Hepatocyte (in vitro differentiated cells): ENCODE measurements around the gene MAGI2. TPM values are rescaled to one million over a fixed set of nuclear protein-coding genes. Genes with fewer than 3 reads are reported as not detected.

ENCODE experiments used
- DNase-seq: peaks from one replicate; pipeline ENCODE4 v3.0.0-alpha.2; 2016; ENCODE audit warnings: low spot score
- H2AFZ ChIP-seq: fragments of 200-600 bp; sonication (generic); 2 replicates; pipeline ENCODE4 v1.6.0; 2016; ENCODE audit warnings: antibody characterized with exemption, mild to moderate bottlenecking
- H3K27ac ChIP-seq: fragments of 200-600 bp; sonication (generic); 2 replicates; pipeline ENCODE4 v1.5.1; 2016; ENCODE audit warnings: mild to moderate bottlenecking
- H3K27me3 ChIP-seq: fragments of 200-600 bp; sonication (generic); 2 replicates; pipeline ENCODE4 v1.6.1; 2016
- H3K36me3 ChIP-seq: fragments of 200-600 bp; sonication (generic); replicated peaks from 2 replicates; pipeline ENCODE4 v1.5.1; 2016; ENCODE audit warnings: low read depth; ENCODE audit not compliant: insufficient read depth
- H3K4me1 ChIP-seq: fragments of 200-600 bp; sonication (generic); 2 replicates; pipeline ENCODE4 v1.5.1; 2016; ENCODE audit warnings: mild to moderate bottlenecking, moderate library complexity; ENCODE audit not compliant: insufficient read depth
- H3K4me2 ChIP-seq: fragments of 200-600 bp; sonication (generic); 2 replicates; pipeline ENCODE4 v1.6.0; 2016
- H3K4me3 ChIP-seq: fragments of 200-600 bp; sonication (generic); 2 replicates; pipeline ENCODE4 v1.5.1; 2016; ENCODE audit warnings: mild to moderate bottlenecking
- H3K79me2 ChIP-seq: fragments of 200-600 bp; sonication (generic); 2 replicates; pipeline ENCODE4 v1.6.0; 2017; ENCODE audit warnings: mild to moderate bottlenecking
- H3K9me2 ChIP-seq: fragments of 200-600 bp; sonication (generic); replicated peaks from 2 replicates; pipeline ENCODE4 v1.6.0; 2017; ENCODE audit warnings: mild to moderate bottlenecking; ENCODE audit not compliant: insufficient read depth
- H3K9me3 ChIP-seq: fragments of 200-600 bp; sonication (generic); 2 replicates; pipeline ENCODE4 v1.5.1; 2016; ENCODE audit warnings: low read depth, mild to moderate bottlenecking
- H4K20me1 ChIP-seq: fragments of 200-600 bp; sonication (generic); 2 replicates; pipeline ENCODE4 v1.6.0; 2016; ENCODE audit warnings: mild to moderate bottlenecking; ENCODE audit not compliant: insufficient read depth, poor library complexity, severe bottlenecking
- EZH2 ChIP-seq: fragments of 200-600 bp; sonication (generic); IDR thresholded peaks from 2 replicates; pipeline ENCODE4 v1.6.1; 2016; ENCODE audit warnings: antibody characterized with exemption, mild to moderate bottlenecking, borderline replicate concordance
- EZH2phosphoT487 ChIP-seq: fragments of 200-600 bp; sonication (generic); IDR thresholded peaks from one replicate; pipeline ENCODE4 v1.6.1; 2018; ENCODE audit warnings: antibody characterized with exemption, mild to moderate bottlenecking, low read depth, moderate library complexity; ENCODE audit not compliant: unreplicated experiment, severe bottlenecking
- WGBS: methylation state at CpG from one replicate; pipeline ENCODE4 v1.1.6; 2016; ENCODE audit warnings: low lambda C conversion rate; ENCODE audit errors: missing lambda C conversion rate; 5-methylcytosine and 5-hydroxymethylcytosine counted together
- polyA plus RNA-seq: library from polyadenylated mRNA; unstranded; fragments of >200 nt; fragmentation: Nextera tagmentation; extraction: Ambion mirVana; gene quantifications from 2 replicates; pipeline ENCODE4 v1.2.1, GENCODE V29; 2016
- total RNA-seq: library from RNA; depleted of rRNA; stranded (reverse); fragments of >200 nt; gene quantifications from 2 replicates; pipeline ENCODE4 v1.2.3, GENCODE V29; 2014
- TF ChIP-seq, protein P1 (sequence below): fragments of 200-600 bp; sonication (generic); IDR thresholded peaks from 2 replicates; pipeline ENCODE4 v1.5.1; 2016; ENCODE audit warnings: antibody characterized with exemption, mild to moderate bottlenecking; ENCODE audit not compliant: poor library complexity

Gene MAGI2
- total and polyA plus RNA-seq, 2 experiments from 2014 or later = 3.1 to 6.7 TPM

- no peaks in the 10 kb centered on the region for H3K27me3 ChIP-seq
These were observed 294.3 kb downstream of the MAGI2 start for GRCh38 chr7:79159040-79159664.

DNA sequence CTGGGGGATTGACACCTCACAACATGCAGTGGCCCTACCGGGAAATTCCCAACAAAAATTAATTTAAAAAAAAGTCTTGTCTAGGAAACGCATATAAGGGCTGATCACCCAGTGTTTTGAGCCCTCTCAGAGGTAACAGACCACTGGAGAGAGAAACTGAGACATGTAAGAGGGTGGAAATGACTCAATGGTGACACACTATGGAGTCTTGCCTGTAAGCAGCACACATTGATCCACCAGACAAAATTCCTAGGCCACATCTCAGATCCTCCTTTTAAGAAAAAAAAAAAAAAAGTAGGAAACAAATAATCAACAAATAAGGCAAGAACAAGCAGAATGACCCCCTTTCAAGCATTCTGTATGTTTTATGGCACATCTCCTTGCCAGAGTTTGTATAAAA, 296.2 kb downstream of the MAGI2 start:
- H3K79me2 ChIP-seq = no peaks in the 10 kb centered on the region
- no peak overlapping the region for H2AFZ ChIP-seq
- H3K27ac ChIP-seq = no peak overlapping the region
- H3K4me1 ChIP-seq = no peaks in the 10 kb centered on the region
- H4K20me1 ChIP-seq = no peaks in the 10 kb centered on the region
- TF ChIP-seq EZH2phosphoT487 = no peak
- no peak for TF ChIP-seq EZH2
- TF ChIP-seq, protein P1, sequence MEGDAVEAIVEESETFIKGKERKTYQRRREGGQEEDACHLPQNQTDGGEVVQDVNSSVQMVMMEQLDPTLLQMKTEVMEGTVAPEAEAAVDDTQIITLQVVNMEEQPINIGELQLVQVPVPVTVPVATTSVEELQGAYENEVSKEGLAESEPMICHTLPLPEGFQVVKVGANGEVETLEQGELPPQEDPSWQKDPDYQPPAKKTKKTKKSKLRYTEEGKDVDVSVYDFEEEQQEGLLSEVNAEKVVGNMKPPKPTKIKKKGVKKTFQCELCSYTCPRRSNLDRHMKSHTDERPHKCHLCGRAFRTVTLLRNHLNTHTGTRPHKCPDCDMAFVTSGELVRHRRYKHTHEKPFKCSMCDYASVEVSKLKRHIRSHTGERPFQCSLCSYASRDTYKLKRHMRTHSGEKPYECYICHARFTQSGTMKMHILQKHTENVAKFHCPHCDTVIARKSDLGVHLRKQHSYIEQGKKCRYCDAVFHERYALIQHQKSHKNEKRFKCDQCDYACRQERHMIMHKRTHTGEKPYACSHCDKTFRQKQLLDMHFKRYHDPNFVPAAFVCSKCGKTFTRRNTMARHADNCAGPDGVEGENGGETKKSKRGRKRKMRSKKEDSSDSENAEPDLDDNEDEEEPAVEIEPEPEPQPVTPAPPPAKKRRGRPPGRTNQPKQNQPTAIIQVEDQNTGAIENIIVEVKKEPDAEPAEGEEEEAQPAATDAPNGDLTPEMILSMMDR = no peak
- no peak for DNase-seq
- WGBS = 94% methylated on average over 2 of the region's 2 CpGs
- H3K27me3 ChIP-seq = no peaks in the 10 kb centered on the region
- no peaks in the 10 kb centered on the region for H3K9me2 ChIP-seq
- no peak overlapping the region for H3K4me3 ChIP-seq
- H3K9me3 ChIP-seq = peaks cover 10% of the 10 kb centered on the region
- H3K36me3 ChIP-seq = no peaks in the 10 kb centered on the region
- H3K4me2 ChIP-seq = no peak overlapping the region

More at GRCh38 chr7:79159040-79159664, 294.3 kb downstream of the MAGI2 start:
- Histone ChIP-seq H3K36me3 (no peaks in the 10 kb centered on the region), H2AFZ (no peak overlapping the region), H3K4me3 (no peak overlapping the region), H3K9me2 (no peaks in the 10 kb centered on the region), H4K20me1 (no peaks in the 10 kb centered on the region), H3K4me2 (no peak overlapping the region), H3K9me3 (peaks cover 10% of the 10 kb centered on the region), H3K4me1 (no peaks in the 10 kb centered on the region), H3K79me2 (no peaks in the 10 kb centered on the region), H3K27ac (no peak overlapping the region)
- TF ChIP-seq, protein P1 = no peak
- no peak for TF ChIP-seq EZH2phosphoT487
- TF ChIP-seq EZH2 = no peak
- WGBS = 91% methylated on average over 5 of the region's 5 CpGs
- no peak for DNase-seq

GRCh38 chr7:79149831-79150230, 303.6 kb downstream of the MAGI2 start:
- Histone ChIP-seq H3K9me2 (no peaks in the 10 kb centered on the region), H3K27me3 (no peaks in the 10 kb centered on the region), H3K79me2 (no peaks in the 10 kb centered on the region), H4K20me1 (no peaks in the 10 kb centered on the region), H2AFZ (no peak overlapping the region), H3K9me3 (no peaks in the 10 kb centered on the region), H3K4me1 (no peaks in the 10 kb centered on the region), H3K27ac (no peak overlapping the region), H3K36me3 (no peaks in the 10 kb centered on the region), H3K4me3 (no peak overlapping the region), H3K4me2 (no peak overlapping the region)
- no peak for DNase-seq
- 54% methylated on average over 1 of the region's 1 CpG for WGBS
- no peak for TF ChIP-seq EZH2phosphoT487
- TF ChIP-seq EZH2 = no peak
- TF ChIP-seq, protein P1 = no peak

DNA sequence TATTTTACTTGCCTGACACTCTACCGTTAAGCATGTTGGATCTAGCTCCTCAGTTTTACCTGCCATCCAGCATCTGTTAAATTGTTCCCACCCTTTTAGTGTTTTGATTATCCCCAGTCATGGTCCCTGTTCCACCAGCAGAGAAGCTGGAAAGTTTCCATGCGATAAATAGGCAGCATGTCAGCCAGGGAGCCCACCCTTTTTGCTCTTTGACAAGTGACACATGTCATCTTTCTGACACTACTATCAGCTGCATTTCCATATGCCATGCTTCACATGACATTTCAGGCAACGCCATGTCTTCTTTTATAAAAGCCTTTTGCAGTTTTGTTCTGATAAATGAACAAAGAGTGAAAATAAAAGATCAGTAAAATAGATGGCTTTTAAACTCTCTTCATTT, 310.8 kb downstream of the MAGI2 start:
- Histone ChIP-seq H2AFZ (no peak overlapping the region), H3K36me3 (no peaks in the 10 kb centered on the region), H3K27ac (no peak overlapping the region), H3K4me2 (no peak overlapping the region), H3K4me1 (no peaks in the 10 kb centered on the region), H3K27me3 (no peaks in the 10 kb centered on the region), H3K9me2 (no peaks in the 10 kb centered on the region), H3K9me3 (no peaks in the 10 kb centered on the region), H3K4me3 (no peak overlapping the region), H4K20me1 (no peaks in the 10 kb centered on the region), H3K79me2 (no peaks in the 10 kb centered on the region)
- WGBS = 92% methylated on average over 3 of the region's 3 CpGs
- no peak for DNase-seq
- TF ChIP-seq EZH2phosphoT487 (no peak), EZH2 (no peak)
- TF ChIP-seq, protein P1 = no peak
